Breast epithelium (tissue), 3 donors: ENCODE measurements around the gene ABCA3.

Source experiments
- POLR2A ChIP-seq: fragments of 450-650 bp; IDR thresholded peaks from one replicate; pipeline ENCODE4 v1.6.1; 2016; ENCODE audit warnings: antibody characterized with exemption, mild to moderate bottlenecking, moderate library complexity
- POLR2AphosphoS5 ChIP-seq, 3 donors: sonication (generic); formaldehyde crosslinking; IDR thresholded peaks; one replicate each; pipeline ENCODE4 v1.6.1; 2017; ENCODE audit warnings: antibody characterized with exemption in 3 of 3
- TF ChIP-seq, protein P1 (sequence below), 3 donors: fragments of 450-650 bp; IDR thresholded peaks; one replicate each; pipeline ENCODE4 v1.5.1; 2016 to 2017; ENCODE audit warnings: antibody characterized with exemption in 3 of 3, mild to moderate bottlenecking in 3 of 3, moderate library complexity in 3 of 3

DNA sequence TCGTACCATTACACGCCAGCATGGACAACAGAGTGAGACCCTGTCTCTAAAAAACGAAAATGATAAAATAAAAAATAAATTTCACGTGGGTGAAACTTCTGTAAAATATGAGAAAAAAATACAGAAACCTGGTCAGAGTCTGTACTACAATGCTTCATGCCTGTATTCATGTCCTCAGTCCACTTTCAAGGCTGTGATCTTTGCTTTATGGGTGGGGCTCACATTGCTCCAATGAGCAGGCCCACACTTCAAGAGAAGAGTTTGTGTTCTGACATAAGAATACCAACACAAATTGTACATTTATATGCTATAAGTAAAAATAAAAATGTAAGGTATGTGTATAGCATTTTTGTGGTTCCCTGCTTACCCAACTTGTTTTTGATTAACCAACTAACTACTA lies 32.2 kb upstream of the ABCA3 start:
- TF ChIP-seq POLR2A (no peak), POLR2AphosphoS5 (IDR thresholded peaks at IDR 0.05) (no peak)
- TF ChIP-seq, protein P1, sequence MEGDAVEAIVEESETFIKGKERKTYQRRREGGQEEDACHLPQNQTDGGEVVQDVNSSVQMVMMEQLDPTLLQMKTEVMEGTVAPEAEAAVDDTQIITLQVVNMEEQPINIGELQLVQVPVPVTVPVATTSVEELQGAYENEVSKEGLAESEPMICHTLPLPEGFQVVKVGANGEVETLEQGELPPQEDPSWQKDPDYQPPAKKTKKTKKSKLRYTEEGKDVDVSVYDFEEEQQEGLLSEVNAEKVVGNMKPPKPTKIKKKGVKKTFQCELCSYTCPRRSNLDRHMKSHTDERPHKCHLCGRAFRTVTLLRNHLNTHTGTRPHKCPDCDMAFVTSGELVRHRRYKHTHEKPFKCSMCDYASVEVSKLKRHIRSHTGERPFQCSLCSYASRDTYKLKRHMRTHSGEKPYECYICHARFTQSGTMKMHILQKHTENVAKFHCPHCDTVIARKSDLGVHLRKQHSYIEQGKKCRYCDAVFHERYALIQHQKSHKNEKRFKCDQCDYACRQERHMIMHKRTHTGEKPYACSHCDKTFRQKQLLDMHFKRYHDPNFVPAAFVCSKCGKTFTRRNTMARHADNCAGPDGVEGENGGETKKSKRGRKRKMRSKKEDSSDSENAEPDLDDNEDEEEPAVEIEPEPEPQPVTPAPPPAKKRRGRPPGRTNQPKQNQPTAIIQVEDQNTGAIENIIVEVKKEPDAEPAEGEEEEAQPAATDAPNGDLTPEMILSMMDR (IDR thresholded peaks at IDR 0.05), result no peak
